H1 (cell line): Measurements from ENCODE around the gene NCOA1. TPM values are rescaled to one million over a fixed set of nuclear protein-coding genes. Genes with fewer than 3 reads are reported as not detected.

Source experiments
- CTCF ChIA-PET: fragments of 300-600 bp; sonication (Branson Sonifier 250); formaldehyde crosslinking; loops from one replicate; lab custom pipeline; 2021; ENCODE audit not compliant: partially characterized antibody; lab: Charles Lee
- POLR2A ChIA-PET: fragments of 300-600 bp; sonication (Branson Sonifier 250); formaldehyde crosslinking; loops from one replicate; lab custom pipeline; 2021; ENCODE audit warnings: inconsistent platforms; ENCODE audit not compliant: partially characterized antibody; lab: Charles Lee
- DNase-seq, 2 experiments: peaks; one replicate each; pipeline versions ENCODE4 v3.0.0 to v3.0.0-alpha.2; 2010 to 2022; ENCODE audit warnings: low spot score in 2 of 2, low read depth in 1 of 2, mixed read lengths in 1 of 2
- FAIRE-seq: peaks from 2 replicates; lab custom pipeline; 2011; peaks lifted over from hg19 to GRCh38; lab: Jason Lieb, UNC
- H2AFZ ChIP-seq: 2 replicates; pipeline ENCODE4 v1.8.1; 2012; ENCODE audit warnings: low read length, inconsistent platforms
- H2AK5ac ChIP-seq: 2 replicates; pipeline ENCODE4 v1.6.1; 2013; ENCODE audit warnings: low read depth, low read length
- H2BK120ac ChIP-seq: replicated peaks from 2 replicates; pipeline ENCODE3; 2013; ENCODE audit warnings: low read depth, low read length, inconsistent platforms
- H2BK12ac ChIP-seq: 2 replicates; pipeline ENCODE4 v1.6.1; 2013; ENCODE audit warnings: low read depth, low read length
- H2BK15ac ChIP-seq: 2 replicates; pipeline ENCODE4 v1.6.1; 2013; ENCODE audit warnings: low read length
- H2BK20ac ChIP-seq: 2 replicates; pipeline ENCODE4 v1.6.1; 2013; ENCODE audit warnings: low read length
- H2BK5ac ChIP-seq: 2 replicates; pipeline ENCODE4 v1.6.1; 2013; ENCODE audit warnings: low read depth, low read length
- H3K14ac ChIP-seq: 2 replicates; pipeline ENCODE4 v1.6.1; 2013; ENCODE audit warnings: inconsistent platforms; ENCODE audit not compliant: insufficient read length
- H3K18ac ChIP-seq: 2 replicates; pipeline ENCODE4 v1.6.1; 2013; ENCODE audit warnings: low read length; ENCODE audit errors: extremely low read depth
- H3K23ac ChIP-seq: 2 replicates; pipeline ENCODE4 v1.6.1; 2013; ENCODE audit warnings: inconsistent platforms; ENCODE audit not compliant: insufficient read length
- H3K23me2 ChIP-seq: 2 replicates; pipeline ENCODE4 v1.6.1; 2013; ENCODE audit warnings: low read depth, low read length
- H3K27ac ChIP-seq: 2 replicates; pipeline ENCODE4 v1.6.1; 2011; ENCODE audit warnings: low read depth, low read length, inconsistent platforms
- H3K27me3 ChIP-seq, 4 experiments: replicated peaks in 1 of 4; 1 replicate in 1 of 4; 2 replicates in 3 of 4; pipeline versions ENCODE4 v1.6.1 to v1.8.1; 2011 to 2013; ENCODE audit warnings: low read length in 3 of 4, mild to moderate bottlenecking in 3 of 4, inconsistent platforms in 2 of 4, mixed read lengths in 2 of 4, moderate library complexity in 1 of 4; ENCODE audit not compliant: control insufficient read depth in 3 of 4, insufficient read depth in 3 of 4; ENCODE audit errors: extremely low read depth in 1 of 4
- H3K36me3 ChIP-seq, 4 experiments: 2 replicates each; pipeline versions ENCODE4 v1.6.1 to v1.8.1; 2011 to 2013; ENCODE audit warnings: mild to moderate bottlenecking in 4 of 4, low read length in 3 of 4, moderate library complexity in 2 of 4, control low read depth in 1 of 4, inconsistent platforms in 1 of 4; ENCODE audit not compliant: insufficient read depth in 4 of 4, control insufficient read depth in 2 of 4
- H3K4ac ChIP-seq: replicated peaks from 2 replicates; pipeline ENCODE3; 2013; ENCODE audit warnings: low read length, low read depth, mixed read lengths, inconsistent platforms; ENCODE audit not compliant: insufficient read length
- H3K4me1 ChIP-seq, 4 experiments: replicated peaks in 1 of 4; 1 replicate in 1 of 4; 2 replicates in 3 of 4; pipeline versions ENCODE4 v1.6.1 to v1.8.1; 2011 to 2013; ENCODE audit warnings: low read length in 3 of 4, inconsistent platforms in 2 of 4, mixed read lengths in 1 of 4; ENCODE audit not compliant: insufficient read depth in 4 of 4, control insufficient read depth in 3 of 4
- H3K4me2 ChIP-seq, 2 experiments: 2 replicates each; pipeline versions ENCODE4 v1.6.1 to v1.8.1; 2011 to 2013; ENCODE audit warnings: low read depth in 2 of 2, low read length in 2 of 2, control low read depth in 1 of 2, inconsistent platforms in 1 of 2, mild to moderate bottlenecking in 1 of 2; ENCODE audit not compliant: insufficient read depth in 1 of 2
- H3K4me3 ChIP-seq, 4 experiments: fragments of 200-600, 300-600 bp in 1 of 4; sonication (generic), shearing (Covaris generic), sonication (Bioruptor Twin) in 1 of 4; 2 replicates each; pipeline versions ENCODE4 v1.5.1 to v1.8.1; 2011 to 2016; ENCODE audit warnings: low read length in 4 of 4, low read depth in 3 of 4, control low read depth in 2 of 4, inconsistent platforms in 2 of 4, mild to moderate bottlenecking in 2 of 4, mixed read lengths in 1 of 4, moderate library complexity in 1 of 4; ENCODE audit not compliant: insufficient read depth in 2 of 4; ENCODE audit errors: extremely low read depth in 1 of 4
- H3K56ac ChIP-seq: replicated peaks from 2 replicates; pipeline ENCODE3; 2013; ENCODE audit warnings: low read depth, mild to moderate bottlenecking, mixed read lengths, low read length, inconsistent platforms; ENCODE audit not compliant: insufficient read length
- H3K79me1 ChIP-seq: 2 replicates; pipeline ENCODE4 v1.6.1; 2013; ENCODE audit warnings: low read depth, low read length, control low read depth
- H3K79me2 ChIP-seq, 2 experiments: 2 replicates each; pipeline versions ENCODE4 v1.6.1 to v1.8.1; 2012 to 2013; ENCODE audit warnings: low read length in 2 of 2, mild to moderate bottlenecking in 2 of 2, inconsistent platforms in 1 of 2; ENCODE audit not compliant: insufficient read depth in 2 of 2, control insufficient read depth in 1 of 2
- H3K9ac ChIP-seq, 4 experiments: replicated peaks in 1 of 4; 1 replicate in 1 of 4; 2 replicates in 3 of 4; pipeline versions ENCODE4 v1.6.1 to v1.8.1; 2011 to 2013; ENCODE audit warnings: low read depth in 3 of 4, low read length in 3 of 4, control low read depth in 2 of 4, mild to moderate bottlenecking in 2 of 4, moderate library complexity in 2 of 4, inconsistent platforms in 1 of 4; ENCODE audit errors: extremely low read depth in 1 of 4
- H3K9me3 ChIP-seq, 2 experiments: 2 replicates each; pipeline versions ENCODE4 v1.6.1 to v1.8.1; 2012 to 2013; ENCODE audit warnings: mild to moderate bottlenecking in 2 of 2, moderate library complexity in 2 of 2, control low read depth in 1 of 2, inconsistent platforms in 1 of 2, low read depth in 1 of 2, low read length in 1 of 2, mixed read lengths in 1 of 2; ENCODE audit not compliant: insufficient read depth in 2 of 2
- H4K20me1 ChIP-seq, 2 experiments: replicated peaks in 1 of 2; 2 replicates each; pipeline versions ENCODE3 to v1.8.1; 2011 to 2013; ENCODE audit warnings: inconsistent platforms in 2 of 2, low read length in 2 of 2, mild to moderate bottlenecking in 1 of 2; ENCODE audit not compliant: insufficient read depth in 2 of 2, control insufficient read depth in 1 of 2
- H4K5ac ChIP-seq: 2 replicates; pipeline ENCODE4 v1.6.1; 2013; ENCODE audit warnings: low read length, low read depth, mixed read lengths, inconsistent platforms; ENCODE audit not compliant: insufficient read length
- H4K8ac ChIP-seq: 2 replicates; pipeline ENCODE4 v1.8.0; 2013; ENCODE audit warnings: mild to moderate bottlenecking, moderate library complexity, low read length, inconsistent platforms; ENCODE audit not compliant: insufficient read depth; ENCODE audit errors: extremely low read depth
- H4K91ac ChIP-seq: replicated peaks from 2 replicates; pipeline ENCODE3; 2013; ENCODE audit warnings: low read length, mixed read lengths, inconsistent platforms; ENCODE audit not compliant: insufficient read length
- JUND ChIP-seq: IDR thresholded peaks from 2 replicates; pipeline ENCODE4 v1.6.1; 2011; ENCODE audit warnings: mild to moderate bottlenecking, improper control_type of control experiment, low read length
- NANOG ChIP-seq: IDR thresholded peaks from 2 replicates; pipeline ENCODE4 v1.6.1; 2011; ENCODE audit warnings: low read length, low read depth, mild to moderate bottlenecking, inconsistent platforms; ENCODE audit not compliant: insufficient read depth, poor library complexity, severe bottlenecking
- NRF1 ChIP-seq: IDR thresholded peaks from 2 replicates; pipeline ENCODE4 v1.6.1; 2011; ENCODE audit warnings: mild to moderate bottlenecking, low read depth, low read length, improper control_type of control experiment
- POLR2A ChIP-seq, 2 experiments: IDR thresholded peaks; 1 replicate in 1 of 2; 2 replicates in 1 of 2; pipeline ENCODE4 v1.6.1; 2011; ENCODE audit warnings: low read depth in 2 of 2, low read length in 2 of 2, mild to moderate bottlenecking in 2 of 2; ENCODE audit errors: control extremely low read depth in 1 of 2
- YY1 ChIP-seq: IDR thresholded peaks from 2 replicates; pipeline ENCODE4 v1.6.1; 2011; ENCODE audit warnings: low read depth, mild to moderate bottlenecking, low read length
- WGBS, 2 experiments: shearing (Covaris generic) in 1 of 2; methylation state at CpG; one replicate each; pipeline versions ENCODE4 v1.1.6 to v1.1.7; 2013 to 2015; ENCODE audit warnings: low lambda C conversion rate in 2 of 2, mixed read lengths in 2 of 2, inconsistent platforms in 1 of 2, low coverage in 1 of 2, missing lambda C conversion rate in 1 of 2; ENCODE audit not compliant: insufficient replicate concordance in 2 of 2, insufficient coverage in 1 of 2, insufficient read length in 1 of 2; ENCODE audit errors: extremely low coverage in 1 of 2, missing lambda C conversion rate in 1 of 2; 5-methylcytosine and 5-hydroxymethylcytosine counted together
- polyA plus RNA-seq, 7 experiments: library from polyadenylated mRNA; depleted of rRNA in 3 of 7; stranded (reverse) in 5 of 7; unstranded in 2 of 7; fragments of >200 nt in 5 of 7; fragments of 200-250 nt in 2 of 7; gene quantifications; 1 replicate in 5 of 7; 2 replicates in 1 of 7; 4 replicates in 1 of 7; pipeline versions ENCODE4 v1.2.1 to v1.2.3, GENCODE V29; 2011 to 2013; ENCODE audit warnings: missing spikeins in 2 of 7, mixed read lengths in 2 of 7
- total RNA-seq: library from RNA; stranded (reverse); fragmentation: NEBNext Ultra II Directional; extraction: Animal tissue kit (Norgen Biotek cat#: 25700); gene quantifications from 2 replicates; pipeline ENCODE4 v1.2.1, GENCODE V29; 2021

NCOA1 gene
- total and polyA plus RNA-seq, 2 of the 8 experiments (the other 6 are each of a cell fraction or from before 2014, with no cell fraction given): 12.8 to 17.9 TPM

- H3K9ac ChIP-seq: no peak overlapping the region
- H3K4me1 ChIP-seq: peaks cover 0 to 4% (median 0%) of the 10 kb centered on the region in 4 experiments; a peak in 1 of 7 replicates
- H2BK15ac ChIP-seq: no peak overlapping the region
- H3K4me2 ChIP-seq: no peak overlapping the region
- H2AFZ ChIP-seq: no peak overlapping the region
- no peak for FAIRE-seq
- H3K9me3 ChIP-seq: no peaks in the 10 kb centered on the region
- no peak overlapping the region for H2BK12ac ChIP-seq
- peaks cover 0 to 34% of the 10 kb centered on the region in 2 experiments; a peak in 2 of 4 replicates for H3K79me2 ChIP-seq
- no peak overlapping the region for H3K23ac ChIP-seq
- no peak overlapping the region for H3K4ac ChIP-seq
- H2AK5ac ChIP-seq: no peak overlapping the region
- no peaks in the 10 kb centered on the region for H3K27me3 ChIP-seq
- H3K23me2 ChIP-seq: no peaks in the 10 kb centered on the region
- H4K91ac ChIP-seq: no peak overlapping the region
- no peak for DNase-seq
- H3K14ac ChIP-seq: no peak overlapping the region
- H2BK20ac ChIP-seq: no peak overlapping the region
- ChIA-PET CTCF (interaction anchor here (1.9 kb wide), 2 partner anchors 10 to 84 kb away, joined by 8 read pairs; no protein-coding TSS in a partner anchor), POLR2A (interaction anchor here (1.0 kb wide), 1 partner anchor 9 kb away, joined by 3 read pairs; no protein-coding TSS in a partner anchor)
- TF ChIP-seq NRF1: no peak
- no peak for TF ChIP-seq YY1
- TF ChIP-seq POLR2A (IDR thresholded peaks at IDR 0.05; ENCODE audit: control extremely low read depth in 1 of 2, low read depth in 2 of 2, low read length in 2 of 2): no peak
- no peak for TF ChIP-seq JUND
- no peak for TF ChIP-seq NANOG
- TF ChIP-seq, all 59 proteins: peak for 0
- Histone ChIP-seq H4K5ac (no peak overlapping the region), H3K18ac (no peak overlapping the region), H3K27ac (no peak overlapping the region), H3K56ac (no peak overlapping the region), H4K20me1 (no peaks in the 10 kb centered on the region), H3K36me3 (no peaks in the 10 kb centered on the region), H4K8ac (no peak overlapping the region), H3K79me1 (no peaks in the 10 kb centered on the region; the same call in 1 of the 2 replicates), H2BK5ac (no peak overlapping the region), H2BK120ac (no peak overlapping the region), H3K4me3 (no peak overlapping the region)
- WGBS, 2 experiments: 86% methylated on average over 6 of the region's 6 CpGs; no CpG with 5 or more reads in 1 of the 2 experiments
These were observed 14.7 kb downstream of the NCOA1 start for GRCh38 chr2:24505534-24506275.
